ENCODE measurements around the gene PALMD.

PALMD gene

GRCh38 chr1:99636647-99637175 is 9.2 kb upstream of the PALMD start:
- no peak for DNase-seq

DNA sequence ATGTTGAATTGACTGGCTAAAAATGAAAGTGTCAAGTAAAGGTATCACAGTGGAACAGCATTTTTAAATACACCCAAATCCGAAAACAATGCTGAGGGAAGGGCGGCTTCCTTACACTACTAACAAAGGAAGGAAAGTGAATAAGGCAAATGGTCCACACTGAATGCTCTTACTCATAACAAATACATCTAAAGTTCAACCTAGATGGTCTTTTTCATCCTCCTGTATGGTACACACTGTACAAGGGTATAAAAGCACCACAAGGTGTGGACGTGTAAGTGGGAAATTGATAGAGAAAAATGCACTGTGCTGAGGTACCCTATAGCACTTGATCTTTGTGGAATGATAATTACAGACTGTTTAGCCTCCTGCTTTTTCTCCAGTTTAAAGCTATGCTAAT is 7.1 kb upstream of the PALMD start:
- DNase-seq, result no peak

- no peak for DNase-seq
Measured at GRCh38 chr1:99639408-99639807, 6.5 kb upstream of the PALMD start.

DNA sequence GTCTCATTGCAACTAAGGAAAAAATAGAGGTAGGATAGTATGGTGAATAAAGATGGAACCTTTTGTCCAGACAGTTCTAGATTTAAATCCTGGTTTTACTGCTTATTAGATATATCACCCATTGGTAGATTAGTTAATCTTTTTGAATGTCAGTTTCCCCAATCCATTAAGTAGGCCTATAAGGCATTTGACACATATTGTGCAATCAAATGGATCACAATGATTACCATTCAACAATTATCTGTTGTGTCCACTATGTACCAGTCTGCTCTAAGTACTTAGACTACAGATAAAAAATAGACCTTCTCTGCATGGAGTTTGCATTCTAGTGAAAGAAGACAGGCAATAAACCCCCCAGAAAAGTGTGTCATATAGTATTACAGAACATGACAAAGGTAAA is 6.0 kb upstream of the PALMD start:
- no peak for DNase-seq

- DNase-seq, result no peak
Measured at GRCh38 chr1:99640672-99641071, 5.2 kb upstream of the PALMD start.

- no peak for DNase-seq
Measured at GRCh38 chr1:99641558-99641957, 4.4 kb upstream of the PALMD start.

DNA sequence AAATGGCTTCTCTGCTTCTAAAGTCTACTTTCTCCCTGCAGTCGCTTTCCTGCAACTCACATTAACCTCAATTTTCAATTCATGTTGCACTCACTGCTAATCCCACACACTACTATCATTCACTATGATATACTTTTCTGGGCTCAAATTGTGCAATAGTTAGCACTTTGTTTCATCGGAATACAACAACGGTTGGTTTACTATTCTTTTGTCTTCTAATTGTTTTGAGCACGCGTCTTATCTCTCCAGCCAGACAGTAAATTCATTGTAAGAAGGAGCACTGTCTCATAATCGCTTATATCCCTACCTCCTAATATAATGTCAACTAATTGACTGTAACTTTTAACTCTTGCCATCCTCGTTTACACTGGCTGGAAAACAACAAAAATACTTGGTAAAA is 3.9 kb upstream of the PALMD start:
- DNase-seq, result no peak

GRCh38 chr1:99643021-99643779 is 2.7 kb upstream of the PALMD start:
- DNase-seq, result no peak

DNA sequence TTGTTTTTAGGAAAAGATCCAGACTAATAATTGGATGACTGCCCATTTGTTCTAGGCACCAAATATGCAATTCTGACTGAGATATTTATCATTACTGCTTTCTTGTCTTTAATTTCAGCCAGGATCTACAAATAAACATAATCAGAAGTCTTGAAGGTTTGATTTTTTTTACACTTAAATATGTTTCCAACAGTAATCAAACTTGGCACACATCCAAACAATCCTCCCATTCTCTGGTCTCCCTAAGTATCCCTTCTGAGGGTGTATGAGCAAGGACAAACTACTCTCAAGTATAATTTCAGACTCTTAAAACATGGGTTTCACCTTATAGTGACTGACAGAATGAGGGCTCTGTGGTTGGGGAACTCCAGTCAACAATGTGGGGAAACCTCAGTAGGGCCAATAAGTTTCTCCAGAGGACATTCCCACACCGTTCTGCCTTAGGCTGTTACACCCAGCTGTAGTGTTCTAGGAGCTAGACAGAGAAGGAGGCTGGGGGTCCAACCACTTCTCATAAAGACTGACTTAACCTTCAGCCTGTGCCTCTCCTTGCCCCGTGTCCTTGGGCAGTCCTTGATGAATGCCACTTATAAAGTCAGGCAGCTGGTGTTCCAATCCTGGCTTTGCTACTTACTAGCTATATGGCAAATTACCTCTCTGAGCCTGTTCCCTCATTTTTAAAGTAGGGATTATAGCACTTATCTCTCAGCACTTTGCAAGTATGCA is 1.5 kb upstream of the PALMD start:
- DNase-seq, result no peak

GRCh38 chr1:99645203-99645602 is 710 bp upstream of the PALMD start:
- no peak for DNase-seq

DNA sequence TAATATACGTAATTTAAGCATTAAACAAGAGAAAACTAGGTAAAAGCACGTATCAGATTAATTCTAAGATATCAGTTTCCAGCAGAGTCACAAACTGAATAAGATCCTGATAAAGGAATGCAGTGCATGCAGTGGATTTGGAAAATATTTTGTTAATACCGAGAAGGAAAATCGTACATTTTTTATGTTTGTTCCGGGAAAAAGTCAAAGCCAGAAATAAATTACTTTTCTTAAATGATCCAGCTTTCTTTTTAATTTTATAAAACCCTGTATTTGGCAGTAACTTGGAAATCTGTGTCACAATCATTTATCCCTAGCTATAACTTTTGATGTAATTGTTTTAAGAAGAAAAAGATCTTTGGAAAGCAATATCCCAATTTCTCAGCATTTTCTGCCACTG is 955 bp downstream of the PALMD start:
- DNase-seq, result no peak

DNA sequence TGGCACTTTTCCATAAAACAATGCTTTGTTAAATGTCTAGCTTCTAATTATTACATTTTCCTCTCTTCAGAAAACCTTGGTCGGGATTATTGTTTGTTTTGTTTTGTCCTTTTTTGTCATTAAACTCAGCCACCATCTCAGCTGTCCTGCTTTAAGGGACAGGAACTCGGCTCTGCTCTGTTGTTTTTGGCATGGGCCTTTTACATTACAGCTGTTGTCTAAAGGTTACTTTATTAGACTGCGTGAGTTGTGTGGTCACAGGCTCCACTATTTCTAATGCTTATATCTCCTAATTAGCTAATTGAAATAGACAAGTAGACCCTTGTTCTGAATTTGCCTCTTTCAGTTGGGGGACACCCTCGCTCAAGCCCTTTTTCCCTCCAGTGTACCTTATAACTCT is 1.6 kb downstream of the PALMD start:
- no peak for DNase-seq

DNA sequence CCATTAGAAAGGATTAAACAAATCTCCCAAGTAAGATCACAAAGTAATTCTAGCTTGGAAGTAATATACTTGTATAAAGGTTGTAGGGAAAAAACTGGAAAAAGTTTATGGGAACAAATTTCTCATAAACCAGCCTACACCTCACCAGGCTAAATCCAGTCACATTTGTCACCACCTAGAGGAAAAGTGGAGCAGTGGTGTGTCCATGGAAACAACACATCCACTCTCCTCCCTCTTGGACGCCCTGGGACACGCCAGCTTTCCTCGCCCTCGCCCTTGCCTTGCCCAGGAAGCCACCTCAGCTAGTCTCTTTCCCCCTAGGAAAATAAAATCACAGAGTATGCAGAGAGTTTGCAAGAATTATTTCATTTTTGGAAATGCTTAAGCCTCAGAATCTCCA is 2.2 kb downstream of the PALMD start:
- peak; percentile 56 for DNase-seq

- no peak for DNase-seq
Measured at GRCh38 chr1:99650030-99650429, 4.1 kb downstream of the PALMD start.

DNA sequence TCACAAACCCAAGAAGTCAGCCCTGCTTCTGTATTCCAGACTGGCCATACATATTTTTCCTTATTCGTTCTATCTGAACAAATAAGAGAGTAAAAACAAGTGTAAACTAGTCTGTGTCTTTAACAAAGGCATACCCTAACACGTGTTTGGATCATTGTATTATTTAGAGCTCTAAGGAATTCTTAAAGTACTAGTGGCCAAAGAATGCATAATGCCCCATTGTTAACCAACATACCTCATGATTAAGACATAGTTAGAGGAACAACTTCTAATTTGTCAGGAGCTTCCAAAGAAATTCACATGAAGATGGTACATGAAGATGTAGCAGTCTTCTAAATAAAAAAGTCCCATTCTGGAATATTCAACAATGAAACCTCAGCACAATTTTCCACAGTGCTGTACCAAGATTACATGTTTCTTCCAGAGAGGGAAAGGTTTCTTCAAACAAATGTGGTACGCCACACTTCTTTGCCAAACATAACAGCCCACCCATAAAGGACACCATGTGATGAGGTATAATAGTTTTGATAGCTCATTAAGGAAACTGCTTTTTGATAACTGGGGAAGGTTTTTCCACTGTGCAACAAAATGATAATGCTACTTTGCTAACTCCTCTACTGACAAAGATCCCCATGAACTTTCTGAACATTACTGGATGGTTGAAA is 5.0 kb downstream of the PALMD start:
- DNase-seq, result no peak

- no peak for DNase-seq
Measured at GRCh38 chr1:99652881-99653281, 7.0 kb downstream of the PALMD start.

DNA sequence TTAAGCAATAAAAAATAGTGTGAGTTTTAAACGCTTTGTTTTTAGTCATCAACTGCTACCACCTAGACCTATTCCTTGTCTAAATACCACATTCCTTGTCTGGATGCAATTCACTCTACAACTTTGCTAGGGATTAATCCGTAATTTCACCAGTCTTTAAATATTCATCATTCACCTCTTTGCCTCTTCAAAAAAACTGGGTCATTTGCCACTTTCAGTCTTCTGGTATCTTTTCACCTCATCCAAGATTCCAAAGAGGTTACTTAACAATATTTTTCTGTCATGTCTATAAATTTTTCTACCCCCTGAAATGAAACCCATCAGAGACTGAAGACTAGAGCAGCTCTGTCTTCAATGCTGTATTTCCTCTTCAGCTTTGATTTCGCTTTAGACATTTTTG is 9.5 kb downstream of the PALMD start:
- DNase-seq, result no peak

- DNase-seq, result no peak
Measured at GRCh38 chr1:99656701-99657100, 10.8 kb downstream of the PALMD start.

DNA sequence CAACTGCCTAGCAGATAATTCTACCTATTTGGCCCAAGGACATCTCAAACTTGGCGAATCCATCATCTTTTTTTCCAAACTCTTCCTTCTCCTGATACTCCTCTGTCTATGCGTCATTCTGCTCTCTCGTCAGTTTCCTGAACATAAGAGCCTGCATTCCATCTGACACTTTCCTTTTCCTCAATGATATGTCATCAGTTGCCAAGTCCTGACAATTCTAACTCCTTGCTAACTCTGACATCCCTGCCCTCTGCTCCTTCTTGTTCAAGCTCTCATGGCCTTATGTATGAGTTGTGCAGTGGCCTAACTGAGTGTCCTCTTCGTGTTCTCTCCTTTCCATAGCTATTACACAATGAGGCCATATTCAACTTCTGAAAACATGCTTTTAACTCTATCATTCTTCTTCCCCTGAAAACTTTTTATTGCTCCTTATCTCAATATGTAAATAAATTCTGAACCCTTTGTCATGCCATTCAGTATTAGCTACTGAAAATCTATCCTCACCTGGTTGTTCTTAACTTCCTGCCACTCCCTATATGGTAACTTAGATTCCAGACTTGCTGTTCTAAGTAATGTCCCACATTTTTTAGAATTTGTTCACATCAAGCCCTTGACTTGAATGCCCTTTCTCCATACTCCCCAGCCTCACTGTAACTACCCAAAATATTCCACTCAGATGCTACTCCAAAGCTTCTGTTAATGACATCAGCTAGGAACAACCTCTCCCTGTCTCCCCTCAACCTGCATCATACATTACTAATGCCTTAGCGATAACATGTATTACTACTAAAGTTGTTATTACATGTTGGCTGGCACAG is 11.5 kb downstream of the PALMD start:
- no peak for DNase-seq

DNA sequence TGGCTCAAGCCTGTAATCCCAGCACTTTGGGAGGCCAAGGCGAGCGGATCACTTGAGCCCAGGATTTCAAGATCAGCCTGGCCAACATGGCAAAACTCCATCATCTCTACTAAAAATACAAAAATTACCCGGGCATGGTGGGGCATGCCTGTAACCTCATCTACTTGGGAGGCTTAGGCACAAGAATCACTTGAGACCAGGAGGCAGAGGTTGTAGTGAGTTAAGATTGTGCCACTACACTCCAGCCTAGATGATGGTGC is 12.0 kb downstream of the PALMD start:
- no peak for DNase-seq

GRCh38 chr1:99659755-99660210 is 13.9 kb downstream of the PALMD start:
- no peak for DNase-seq

DNA sequence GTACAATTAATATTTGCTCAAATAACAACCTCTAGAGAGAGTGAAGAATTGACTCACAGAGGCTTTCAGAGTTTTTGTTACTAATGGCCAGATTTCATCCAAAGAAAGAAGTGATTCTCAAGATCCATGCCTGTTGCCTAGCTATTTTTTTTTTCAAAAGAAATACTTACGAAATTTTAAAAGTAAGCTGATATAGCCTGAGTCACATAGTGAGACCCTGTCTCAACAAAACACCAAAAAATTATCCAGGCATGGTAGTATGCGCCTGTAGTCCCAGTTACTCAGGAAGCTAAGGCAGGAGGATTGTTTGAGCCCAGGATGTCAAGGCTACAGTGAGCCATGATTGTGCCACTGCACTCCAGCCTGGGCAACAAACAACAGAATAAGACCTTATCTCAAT is 14.6 kb downstream of the PALMD start:
- no peak for DNase-seq

DNA sequence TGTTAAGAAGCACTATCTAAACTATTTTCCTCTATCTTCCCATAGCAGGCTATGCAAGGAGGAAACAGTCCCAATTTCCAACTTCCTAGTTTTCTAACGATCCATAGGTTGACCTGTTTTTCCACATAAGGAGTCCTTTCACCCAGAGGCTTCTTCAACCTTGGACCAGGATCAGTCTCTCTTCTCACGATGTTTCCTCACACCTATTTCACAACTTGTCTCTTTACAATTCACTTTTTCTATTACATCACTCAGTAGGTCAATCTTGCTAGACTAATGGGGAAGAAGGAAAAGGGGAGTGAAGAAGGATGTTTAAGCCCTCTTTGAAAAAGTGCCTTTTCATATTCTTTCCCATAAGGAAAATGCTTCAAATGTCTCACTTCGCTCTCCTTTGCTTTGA is 15.9 kb downstream of the PALMD start:
- no peak for DNase-seq

Measured in right hindlimb (tissue), 1 donor.